Measurements from ENCODE around the gene IL17REL. TPM values are rescaled to one million over a fixed set of nuclear protein-coding genes. Genes with fewer than 3 reads are reported as not detected.

Gene IL17REL
- polyA plus RNA-seq, 3 donors: not detected

GRCh38 chr22:49956418-49956770, 56.2 kb downstream of the IL17REL start:
- Histone ChIP-seq H3K36me3 (replicated peaks in 1 of 2; ENCODE audit: control insufficient read depth in 1 of 2, insufficient read depth in 2 of 2, low read length in 2 of 2) (no peaks in the 10 kb centered on the region), H3K79me2 (ENCODE audit: insufficient read depth, low read length) (peaks cover 14% of the 10 kb centered on the region), H3K4me2 (replicated peaks; ENCODE audit: extremely low read depth, low read length, poor library complexity, severe bottlenecking) (no peak overlapping the region), H4K20me1 (ENCODE audit: insufficient read depth, low read length) (peaks cover 5% of the 10 kb centered on the region), H3K4me1 (ENCODE audit: control insufficient read depth in 1 of 2, insufficient read depth in 2 of 2, low read length in 2 of 2) (peaks cover 28 to 51% of the 10 kb centered on the region in 2 donors), H2AFZ (ENCODE audit: insufficient read depth, low read depth, low read length, poor library complexity, severe bottlenecking) (no peak overlapping the region), H3K27me3 (ENCODE audit: control insufficient read depth in 2 of 2, insufficient read depth in 2 of 2, low read length in 2 of 2) (no peaks in the 10 kb centered on the region), H3K4me3 (replicated peaks in 1 of 3; ENCODE audit: low read depth in 2 of 3, low read length in 3 of 3) (no peak overlapping the region), H3K27ac (ENCODE audit: low read depth in 1 of 2, low read length in 2 of 2) (no peak overlapping the region), H3K9ac (ENCODE audit: insufficient read depth, low read length, poor library complexity, severe bottlenecking) (no peak overlapping the region), H3K9me3 (replicated peaks in 1 of 2; ENCODE audit: control insufficient read depth in 1 of 2, insufficient read depth in 1 of 2, low read length in 2 of 2) (no peaks in the 10 kb centered on the region)
- no peak for TF ChIP-seq CTCF (IDR thresholded peaks at IDR 0.05)
- Mint-ChIP-seq H3K4me1 (peaks cover 25% of the 10 kb centered on the region), H3K4me3 (no peak overlapping the region), H3K36me3 (peaks cover 0 to 3% of the 10 kb centered on the region in 2 donors), H3K27me3 (ENCODE audit: low read depth in 3 of 3) (peaks cover 0 to 4% (median 2%) of the 10 kb centered on the region in 3 donors), H3K9me3 (no peaks in the 10 kb centered on the region), H3K27ac (no peak overlapping the region)
- DNase-seq: no peak
- intact Hi-C loops (cut with micrococcal nuclease): no loop called here
- WGBS (ENCODE audit: insufficient coverage): 86% methylated on average over 7 of the region's 15 CpGs

DNA sequence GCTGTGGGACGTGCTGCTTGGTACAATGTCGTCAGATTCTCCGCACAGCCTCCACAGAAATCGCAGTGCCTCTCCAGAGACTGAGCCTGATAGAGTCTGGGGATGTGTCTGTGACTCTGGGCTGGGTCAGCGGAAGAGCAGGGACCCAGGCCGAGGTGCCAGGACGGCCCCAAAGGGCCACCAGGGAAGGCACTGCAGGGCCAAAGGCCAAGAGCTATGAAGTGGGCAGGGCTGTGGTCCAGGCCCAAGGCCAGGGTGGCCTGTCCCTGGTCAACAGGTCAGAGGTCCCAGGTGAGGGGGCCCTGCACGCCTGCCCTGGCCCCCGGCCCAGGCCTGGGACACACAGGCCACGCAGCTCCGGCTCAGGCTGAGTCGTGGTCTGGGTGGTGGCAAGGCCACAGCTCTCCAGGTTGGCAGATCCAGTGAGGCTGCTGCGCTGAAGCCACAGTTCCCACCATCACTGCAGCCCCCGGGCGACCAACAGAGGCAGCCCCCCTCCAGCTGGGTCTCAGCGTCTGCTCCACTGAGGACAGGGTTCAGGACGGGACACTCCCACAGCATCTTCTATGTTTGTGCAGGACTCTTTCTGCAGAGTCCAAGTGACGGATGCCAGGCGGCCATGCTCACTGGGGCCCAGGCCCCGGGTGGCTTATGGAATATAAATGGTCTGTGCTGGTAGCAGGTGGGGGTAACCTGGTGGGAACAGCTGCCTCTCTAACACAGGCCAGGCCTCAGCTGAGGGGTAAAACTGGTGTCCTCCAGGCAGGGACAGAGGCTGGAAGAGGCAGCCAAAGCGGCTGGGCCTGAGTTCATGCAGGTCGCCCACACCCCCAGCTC, 56.8 kb downstream of the IL17REL start:
- no peak for DNase-seq
- 95% methylated on average over 18 of the region's 22 CpGs for WGBS (ENCODE audit: insufficient coverage)
- Histone ChIP-seq H3K36me3 (replicated peaks in 1 of 2; ENCODE audit: control insufficient read depth in 1 of 2, insufficient read depth in 2 of 2, low read length in 2 of 2) (no peaks in the 10 kb centered on the region), H3K27me3 (ENCODE audit: control insufficient read depth in 2 of 2, insufficient read depth in 2 of 2, low read length in 2 of 2) (no peaks in the 10 kb centered on the region), H3K4me1 (ENCODE audit: control insufficient read depth in 1 of 2, insufficient read depth in 2 of 2, low read length in 2 of 2) (peaks cover 34 to 57% of the 10 kb centered on the region in 2 donors), H3K79me2 (ENCODE audit: insufficient read depth, low read length) (peaks cover 8% of the 10 kb centered on the region), H2AFZ (ENCODE audit: insufficient read depth, low read depth, low read length, poor library complexity, severe bottlenecking) (no peak overlapping the region), H3K4me2 (replicated peaks; ENCODE audit: extremely low read depth, low read length, poor library complexity, severe bottlenecking) (no peak overlapping the region), H3K4me3 (replicated peaks in 1 of 3; ENCODE audit: low read depth in 2 of 3, low read length in 3 of 3) (no peak overlapping the region), H3K9ac (ENCODE audit: insufficient read depth, low read length, poor library complexity, severe bottlenecking) (no peak overlapping the region), H4K20me1 (ENCODE audit: insufficient read depth, low read length) (no peaks in the 10 kb centered on the region), H3K27ac (ENCODE audit: low read depth in 1 of 2, low read length in 2 of 2) (no peak overlapping the region), H3K9me3 (replicated peaks in 1 of 2; ENCODE audit: control insufficient read depth in 1 of 2, insufficient read depth in 1 of 2, low read length in 2 of 2) (no peaks in the 10 kb centered on the region)
- TF ChIP-seq CTCF (IDR thresholded peaks at IDR 0.05): no peak
- H3K4me1 Mint-ChIP-seq: peaks cover 27% of the 10 kb centered on the region
- no peaks in the 10 kb centered on the region for H3K9me3 Mint-ChIP-seq
- H3K27me3 Mint-ChIP-seq (ENCODE audit: low read depth in 3 of 3): peaks cover 0 to 4% (median 2%) of the 10 kb centered on the region in 3 donors
- intact Hi-C loops (cut with micrococcal nuclease): no loop called here
- no peak overlapping the region for H3K27ac Mint-ChIP-seq
- no peak overlapping the region for H3K4me3 Mint-ChIP-seq
- peaks cover 0 to 3% of the 10 kb centered on the region in 2 donors for H3K36me3 Mint-ChIP-seq

Measured in CD14-positive monocyte (primary cell).